Measurements from ENCODE around the gene NACA2. TPM values are rescaled to one million over a fixed set of nuclear protein-coding genes. Genes with fewer than 3 reads are reported as not detected.

Gene NACA2
- total RNA-seq, 2 experiments from 2014 or later: not detected

GRCh38 chr17:61618950-61619349 lies 27.9 kb upstream of the NACA2 start:
- Mint-ChIP-seq H3K4me1 (ENCODE audit: low read depth) (peaks cover 4% of the 10 kb centered on the region), H3K36me3 (ENCODE audit: low read depth) (peaks cover 1% of the 10 kb centered on the region), H3K27ac (no peak overlapping the region), H3K27me3 (peaks cover 3% of the 10 kb centered on the region), H3K4me3 (no peak overlapping the region), H3K9me3 (peaks cover 11% of the 10 kb centered on the region)
- ChIA-PET CTCF (interaction anchor here (0.8 kb wide), 2 partner anchors 22 to 192 kb away, joined by 3 read pairs; no protein-coding TSS in a partner anchor), POLR2A (no interaction called here)
- DNase-seq (no peak), ATAC-seq (no peak)
- intact Hi-C loops (cut with micrococcal nuclease): no loop called here
- TF ChIP-seq CTCF (IDR thresholded peaks at IDR 0.05): no peak

GRCh38 chr17:61617330-61617729 lies 26.3 kb upstream of the NACA2 start:
- peaks cover 4% of the 10 kb centered on the region for H3K4me1 Mint-ChIP-seq (ENCODE audit: low read depth)
- peaks cover 1% of the 10 kb centered on the region for H3K36me3 Mint-ChIP-seq (ENCODE audit: low read depth)
- no peak overlapping the region for H3K4me3 Mint-ChIP-seq
- peaks cover 11% of the 10 kb centered on the region for H3K9me3 Mint-ChIP-seq
- DNase-seq (no peak), ATAC-seq (no peak)
- POLR2A ChIA-PET: no interaction called here
- intact Hi-C loops (cut with micrococcal nuclease): no loop called here
- H3K27me3 Mint-ChIP-seq: peaks cover 3% of the 10 kb centered on the region
- H3K27ac Mint-ChIP-seq: no peak overlapping the region
- CTCF ChIA-PET: interaction anchor here (1.3 kb wide), 1 partner anchor 493 kb away, joined by 3 read pairs; no protein-coding TSS in a partner anchor
- no peak for TF ChIP-seq CTCF (IDR thresholded peaks at IDR 0.05)

GRCh38 chr17:61616783-61617182 lies 25.8 kb upstream of the NACA2 start:
- ChIA-PET POLR2A (no interaction called here), CTCF (no interaction called here)
- H3K9me3 Mint-ChIP-seq: peaks cover 11% of the 10 kb centered on the region
- no peak for DNase-seq
- peaks cover 4% of the 10 kb centered on the region for H3K4me1 Mint-ChIP-seq (ENCODE audit: low read depth)
- no peak overlapping the region for H3K4me3 Mint-ChIP-seq
- TF ChIP-seq CTCF (IDR thresholded peaks at IDR 0.05): no peak
- intact Hi-C loops (cut with micrococcal nuclease): no loop called here
- ATAC-seq: no peak
- H3K27me3 Mint-ChIP-seq: no peaks in the 10 kb centered on the region
- H3K36me3 Mint-ChIP-seq (ENCODE audit: low read depth): peaks cover 1% of the 10 kb centered on the region
- no peak overlapping the region for H3K27ac Mint-ChIP-seq

- no peak for ATAC-seq
- Mint-ChIP-seq H3K27ac (no peak overlapping the region), H3K27me3 (no peaks in the 10 kb centered on the region), H3K4me1 (ENCODE audit: low read depth) (peaks cover 4% of the 10 kb centered on the region), H3K36me3 (ENCODE audit: low read depth) (no peaks in the 10 kb centered on the region), H3K9me3 (peaks cover 3% of the 10 kb centered on the region), H3K4me3 (no peak overlapping the region)
- ChIA-PET CTCF (no interaction called here), POLR2A (no interaction called here)
- TF ChIP-seq CTCF (IDR thresholded peaks at IDR 0.05): no peak
- intact Hi-C loops (cut with micrococcal nuclease): no loop called here
- DNase-seq: no peak
These were observed 23.2 kb upstream of the NACA2 start for GRCh38 chr17:61614219-61614618.

- CTCF ChIA-PET: interaction anchor here (2.0 kb wide), 1 partner anchor 24 kb away, joined by 6 read pairs; no protein-coding TSS in a partner anchor
- POLR2A ChIA-PET: no interaction called here
- Mint-ChIP-seq H3K27ac (no peak overlapping the region), H3K4me3 (no peak overlapping the region), H3K36me3 (ENCODE audit: low read depth) (no peaks in the 10 kb centered on the region), H3K27me3 (peaks cover 3% of the 10 kb centered on the region), H3K4me1 (ENCODE audit: low read depth) (peaks cover 4% of the 10 kb centered on the region), H3K9me3 (no peaks in the 10 kb centered on the region)
- intact Hi-C loops (cut with micrococcal nuclease): no loop called here
- DNase-seq (no peak), ATAC-seq (no peak)
- TF ChIP-seq CTCF (IDR thresholded peaks at IDR 0.05): no peak
These were observed 20.3 kb upstream of the NACA2 start for GRCh38 chr17:61611323-61611722.

All from activated CD8-positive, alpha-beta T cell treated with anti-CD3 and anti-CD28 coated beads for 36 hours (primary cell).